ENCODE measurements around the gene RGMA.

- TF ChIP-seq CTCF (conservative IDR thresholded peaks at IDR 0.05) (no peak), EZH2 (IDR thresholded peaks at IDR 0.05; ENCODE audit: low read depth) (no peak)
These were observed at the start of gene RGMA for GRCh38 chr15:93088981-93089726.

Data from PC-9 (cell line).